ENCODE data around the gene RADX. TPM values are rescaled to one million over a fixed set of nuclear protein-coding genes. Genes with fewer than 3 reads are reported as not detected.

The RADX gene
- total RNA-seq: 0.09 TPM in 1 of 2 replicates, not detected in the other
- polyA plus RNA-seq: 0.12 TPM in 1 of 2 replicates, not detected in the other
- 0.03 TPM in 2 replicates for polyA plus RNA-seq (2011; cell fraction: cytosol; rRNA removed)
- 0.15 and 0.54 TPM in 2 replicates for polyA plus RNA-seq (2011; cell fraction: nucleus; rRNA removed)
- polyA plus RNA-seq (2012): 0.08 TPM in 1 of 2 replicates, not detected in the other
- 0.11 TPM in 1 of 2 replicates, not detected in the other for polyA minus RNA-seq
- not detected for polyA minus RNA-seq (2011; cell fraction: cytosol; rRNA and poly(A)+ RNA removed)
- not detected in 2 replicates for polyA minus RNA-seq (2011; cell fraction: nucleus; rRNA and poly(A)+ RNA removed)
- percentile 4 among the genes with signal in this experiment for Bru-seq, nascent RNA
- percentile 8 among the genes with signal in this experiment for BruChase-seq, experiment 1, labeled RNA remaining after a 6-hour chase
- percentile 9 among the genes with signal in this experiment for BruChase-seq, experiment 2, labeled RNA remaining after a 2-hour chase
- long read RNA-seq: 0 reads

GRCh38 chrX:106611679-106612392 lies at the start of gene RADX:
RADX (plus strand) TSS chrX:106611978; CDS start chrX:106612081, 103 bp downstream.
- ChIA-PET POLR2A (no interaction called here), CTCF (interaction anchor here (1.1 kb wide), 1 partner anchor 8 kb away, joined by 7 read pairs; no protein-coding TSS in a partner anchor)
- Histone ChIP-seq H3K9me3 (replicated peaks; ENCODE audit: control insufficient read depth, insufficient read depth, low read length) (no peaks in the 10 kb centered on the region), H4K20me1 (replicated peaks; ENCODE audit: control insufficient read depth, extremely low read depth, insufficient read depth, low read length) (no peaks in the 10 kb centered on the region), H3K4me3 (replicated peaks in 1 of 3; ENCODE audit: insufficient read depth in 1 of 3, low read depth in 1 of 3, low read length in 3 of 3) (peak within 1 kb of the TSS; percentile 25 to 41 (median 30)), H3K27ac (ENCODE audit: insufficient read depth, low read depth, low read length) (no peak within 1 kb of the TSS), H2AFZ (ENCODE audit: low read depth, low read length) (peak within 1 kb of the TSS; percentile 89), H3K9me1 (replicated peaks; ENCODE audit: control insufficient read depth, extremely low read depth, insufficient read depth, low read length) (no peaks in the 10 kb centered on the region), H3K79me2 (ENCODE audit: control insufficient read depth, insufficient read depth, low read length) (no peaks in the 10 kb centered on the region), H3K36me3 (ENCODE audit: control insufficient read depth in 2 of 2, extremely low read depth in 1 of 2, insufficient read depth in 2 of 2, low read length in 2 of 2) (no peaks in the 10 kb centered on the region), H3K27me3 (ENCODE audit: control insufficient read depth in 2 of 2, insufficient read depth in 2 of 2, low read length in 2 of 2) (peaks cover 2 to 10% of the 10 kb centered on the region in 2 experiments), H3K4me2 (ENCODE audit: insufficient read depth, low read length) (peak within 1 kb of the TSS; percentile 61), H3K4me1 (ENCODE audit: control insufficient read depth, extremely low read depth, insufficient read depth, low read length) (peaks cover 3% of the 10 kb centered on the region), H3K9ac (replicated peaks; ENCODE audit: extremely low read depth, insufficient read depth, low read length) (no peak within 1 kb of the TSS)
- dilution Hi-C loops (cut with MboI; ENCODE audit: extremely low pct_ligation_motif_present, low sequenced_read_pairs): no loop called here
- intact Hi-C loops (cut with micrococcal nuclease): loop anchor here (10.0 kb wide), 1 partner anchor 127 kb away; no protein-coding TSS in a partner anchor
- BruUV-seq (replicated peaks): no TSS peak
- FAIRE-seq: peak; percentile 75
- peak; percentile 43 for DNase-seq (ENCODE audit: low read depth, low spot score)
- no peak for TF ChIP-seq FOS (IDR thresholded peaks at IDR 0.05; ENCODE audit: borderline replicate concordance, insufficient read depth, low read length)
- TF ChIP-seq CTCF (IDR thresholded peaks at IDR 0.05; ENCODE audit: extremely low read depth in 1 of 2, insufficient read depth in 1 of 2, low read depth in 1 of 2, low read length in 2 of 2): no peak
- no peak for TF ChIP-seq MYC (IDR thresholded peaks at IDR 0.05; ENCODE audit: low read depth, low read length)
- no peak for TF ChIP-seq GATA2 (IDR thresholded peaks at IDR 0.05; ENCODE audit: insufficient read depth, insufficient read length, low read depth, low read length)
- TF ChIP-seq MAX (IDR thresholded peaks at IDR 0.05; ENCODE audit: insufficient read depth, insufficient read length): no peak
- no peak for TF ChIP-seq JUN (IDR thresholded peaks at IDR 0.05; ENCODE audit: borderline replicate concordance, insufficient read depth, insufficient read length, low read depth)
- TF ChIP-seq POLR2A (IDR thresholded peaks at IDR 0.05; ENCODE audit: low read depth, low read length): no peak
- TF ChIP-seq POLR2AphosphoS5 (IDR thresholded peaks at IDR 0.05; ENCODE audit: insufficient read depth, low read depth, low read length): no peak
- no peak for TF ChIP-seq EZH2 (IDR thresholded peaks at IDR 0.05; ENCODE audit: borderline replicate concordance, low read depth, low read length, severe bottlenecking)

All from endothelial cell of umbilical vein (primary cell).